Mucosa of rectum (tissue), 2 donors: ENCODE data around the gene CCNB2.
"Not testable (repeated sequence)": the region's sequence is repeated elsewhere in the genome, so short reads cannot be mapped to it uniquely, and the experiment has no call there.

Experiments
- H3K27ac ChIP-seq, 2 donors: one replicate each; pipeline ENCODE4 v1.7.0; 2013; ENCODE audit warnings: inconsistent platforms in 2 of 2, low read depth in 2 of 2, low read length in 2 of 2
- H3K27me3 ChIP-seq, 2 donors: one replicate each; pipeline ENCODE4 v1.7.0; 2013; ENCODE audit warnings: low read length in 2 of 2; ENCODE audit not compliant: control insufficient read depth in 2 of 2, insufficient read depth in 2 of 2
- H3K36me3 ChIP-seq, 2 donors: one replicate each; pipeline ENCODE4 v1.7.0; 2013; ENCODE audit warnings: low read length in 2 of 2; ENCODE audit not compliant: control insufficient read depth in 2 of 2, insufficient read depth in 2 of 2
- H3K4me1 ChIP-seq, 2 donors: one replicate each; pipeline ENCODE4 v1.7.0; 2013; ENCODE audit warnings: low read length in 2 of 2, mild to moderate bottlenecking in 1 of 2; ENCODE audit not compliant: control insufficient read depth in 2 of 2, insufficient read depth in 2 of 2
- H3K4me3 ChIP-seq, 2 donors: one replicate each; pipeline ENCODE4 v1.7.0; 2013; ENCODE audit warnings: low read length in 2 of 2
- H3K9ac ChIP-seq, 2 donors: one replicate each; pipeline ENCODE4 v1.7.0; 2013; ENCODE audit warnings: low read length in 2 of 2, low read depth in 1 of 2, mild to moderate bottlenecking in 1 of 2
- H3K9me3 ChIP-seq, 2 donors: one replicate each; pipeline ENCODE4 v1.7.0; 2013; ENCODE audit warnings: low read length in 2 of 2; ENCODE audit not compliant: control insufficient read depth in 2 of 2
- donor health status: healthy.
- donor health status: Normal muscosa, but diverticular disease.

The CCNB2 gene

GRCh38 chr15:59131456-59131855 lies 26.5 kb downstream of the CCNB2 start:
- Histone ChIP-seq H3K4me3 (no peak overlapping the region), H3K27ac (peak overlapping the region; percentile 61 to 72), H3K4me1 (peaks cover 21 to 24% of the 10 kb centered on the region in 2 donors), H3K9me3 (no peaks in the 10 kb centered on the region), H3K9ac (peak overlapping the region in 1 of 2 donors; percentile 41), H3K36me3 (peaks cover 24 to 27% of the 10 kb centered on the region in 2 donors), H3K27me3 (no peaks in the 10 kb centered on the region)

GRCh38 chr15:59131969-59132562 lies 27.1 kb downstream of the CCNB2 start:
- Histone ChIP-seq H3K27ac (peak overlapping the region; percentile 72 to 75), H3K36me3 (peaks cover 29 to 31% of the 10 kb centered on the region in 2 donors), H3K4me3 (no peak overlapping the region), H3K4me1 (peaks cover 21 to 24% of the 10 kb centered on the region in 2 donors), H3K27me3 (no peaks in the 10 kb centered on the region), H3K9me3 (no peaks in the 10 kb centered on the region), H3K9ac (peak overlapping the region in 1 of 2 donors; percentile 41)

GRCh38 chr15:59133929-59134427 lies 29.0 kb downstream of the CCNB2 start:
- peak overlapping the region in 1 of 2 donors; percentile 75 for H3K27ac ChIP-seq
- H3K27me3 ChIP-seq = no peaks in the 10 kb centered on the region
- peaks cover 38 to 45% of the 10 kb centered on the region in 2 donors for H3K36me3 ChIP-seq
- H3K4me3 ChIP-seq = no peak overlapping the region
- H3K9me3 ChIP-seq = no peaks in the 10 kb centered on the region
- H3K9ac ChIP-seq = no peak overlapping the region
- H3K4me1 ChIP-seq = peaks cover 21 to 24% of the 10 kb centered on the region in 2 donors

GRCh38 chr15:59137566-59137965 lies 32.6 kb downstream of the CCNB2 start:
- no peaks in the 10 kb centered on the region for H3K27me3 ChIP-seq
- no peak overlapping the region for H3K27ac ChIP-seq
- no peak overlapping the region for H3K4me3 ChIP-seq
- H3K4me1 ChIP-seq = peaks cover 15 to 18% of the 10 kb centered on the region in 2 donors
- no peaks in the 10 kb centered on the region for H3K9me3 ChIP-seq
- no peak overlapping the region for H3K9ac ChIP-seq
- peaks cover 42% of the 10 kb centered on the region in 2 donors for H3K36me3 ChIP-seq

GRCh38 chr15:59138243-59138642 lies 33.3 kb downstream of the CCNB2 start:
- H3K9me3 ChIP-seq = no peaks in the 10 kb centered on the region
- H3K4me3 ChIP-seq = no peak overlapping the region
- no peak overlapping the region for H3K9ac ChIP-seq
- H3K27ac ChIP-seq = no peak overlapping the region
- no peaks in the 10 kb centered on the region for H3K27me3 ChIP-seq
- H3K36me3 ChIP-seq = peaks cover 43 to 45% of the 10 kb centered on the region in 2 donors
- H3K4me1 ChIP-seq = peaks cover 9 to 13% of the 10 kb centered on the region in 2 donors

- Histone ChIP-seq H3K9me3 (no peaks in the 10 kb centered on the region), H3K4me1 (peaks cover 4 to 5% of the 10 kb centered on the region in 2 donors), H3K36me3 (peaks cover 34 to 36% of the 10 kb centered on the region in 2 donors), H3K4me3 (no peak overlapping the region), H3K27ac (no peak overlapping the region), H3K9ac (no peak overlapping the region), H3K27me3 (no peaks in the 10 kb centered on the region)
Measured at GRCh38 chr15:59140422-59141226, 35.7 kb downstream of the CCNB2 start.

- no peak overlapping the region for H3K27ac ChIP-seq
- peaks cover 28 to 30% of the 10 kb centered on the region in 2 donors for H3K36me3 ChIP-seq
- no peak overlapping the region for H3K9ac ChIP-seq
- no peaks in the 10 kb centered on the region for H3K9me3 ChIP-seq
- H3K4me1 ChIP-seq = peaks cover 4 to 5% of the 10 kb centered on the region in 2 donors
- no peaks in the 10 kb centered on the region for H3K27me3 ChIP-seq
- H3K4me3 ChIP-seq = no peak overlapping the region
Measured at GRCh38 chr15:59143281-59143680, 38.3 kb downstream of the CCNB2 start.

GRCh38 chr15:59144594-59144993 lies 39.6 kb downstream of the CCNB2 start:
- not testable (repeated sequence) for H3K27ac ChIP-seq, H3K4me1 ChIP-seq, H3K9me3 ChIP-seq, H3K9ac ChIP-seq, H3K27me3 ChIP-seq, H3K4me3 ChIP-seq
- peaks cover 29 to 32% of the 10 kb centered on the region in 2 donors for H3K36me3 ChIP-seq

- Histone ChIP-seq H3K27ac (no peak overlapping the region), H3K9me3 (no peaks in the 10 kb centered on the region), H3K36me3 (peaks cover 49 to 53% of the 10 kb centered on the region in 2 donors), H3K27me3 (no peaks in the 10 kb centered on the region), H3K4me3 (no peak overlapping the region), H3K9ac (no peak overlapping the region), H3K4me1 (no peaks in the 10 kb centered on the region)
Measured at GRCh38 chr15:59147666-59148065, 42.7 kb downstream of the CCNB2 start.

- Histone ChIP-seq H3K4me1 (no peaks in the 10 kb centered on the region), H3K4me3 (no peak overlapping the region), H3K36me3 (peaks cover 54 to 56% of the 10 kb centered on the region in 2 donors), H3K9ac (no peak overlapping the region), H3K27me3 (no peaks in the 10 kb centered on the region), H3K27ac (no peak overlapping the region), H3K9me3 (no peaks in the 10 kb centered on the region)
Measured at GRCh38 chr15:59148153-59148833, 43.3 kb downstream of the CCNB2 start.
